ENCODE results near the gene IRS1. TPM values are rescaled to one million over a fixed set of nuclear protein-coding genes. Genes with fewer than 3 reads are reported as not detected.

Gene IRS1
- total RNA-seq, 1 donor from 2014 or later: 33.8 TPM

DNA sequence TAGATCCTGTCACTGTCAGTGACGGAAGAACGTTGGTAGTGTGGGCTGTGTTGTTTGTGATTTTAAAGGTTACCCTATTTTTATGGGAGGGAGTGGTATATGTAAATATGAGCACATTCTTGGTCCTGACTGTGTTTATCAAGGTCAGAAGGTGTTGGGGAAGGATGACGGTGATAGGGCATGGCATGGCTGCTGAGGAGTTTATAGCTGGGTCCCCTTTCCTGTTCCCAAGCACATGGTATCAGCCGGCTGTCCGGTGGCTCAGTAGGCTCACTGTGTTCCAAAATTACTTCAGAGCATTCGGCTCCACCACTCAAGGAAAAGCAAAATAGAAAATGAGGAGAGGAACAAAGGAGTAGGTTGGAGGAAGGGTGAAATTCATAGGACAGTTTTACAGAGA lies 28.6 kb downstream of the IRS1 start:
- DNase-seq (ENCODE audit: low spot score) (no peak), ATAC-seq (no peak)
- intact Hi-C loops (cut with DNase I): no loop called here

GRCh38 chr2:226767056-226767813 lies 32.4 kb downstream of the IRS1 start:
- intact Hi-C loops (cut with DNase I): no loop called here
- no peak for ATAC-seq
- no peak for DNase-seq (ENCODE audit: low spot score)

GRCh38 chr2:226766352-226767055 lies 33.1 kb downstream of the IRS1 start:
- no peak for DNase-seq (ENCODE audit: low spot score)
- intact Hi-C loops (cut with DNase I): no loop called here
- no peak for ATAC-seq

DNA sequence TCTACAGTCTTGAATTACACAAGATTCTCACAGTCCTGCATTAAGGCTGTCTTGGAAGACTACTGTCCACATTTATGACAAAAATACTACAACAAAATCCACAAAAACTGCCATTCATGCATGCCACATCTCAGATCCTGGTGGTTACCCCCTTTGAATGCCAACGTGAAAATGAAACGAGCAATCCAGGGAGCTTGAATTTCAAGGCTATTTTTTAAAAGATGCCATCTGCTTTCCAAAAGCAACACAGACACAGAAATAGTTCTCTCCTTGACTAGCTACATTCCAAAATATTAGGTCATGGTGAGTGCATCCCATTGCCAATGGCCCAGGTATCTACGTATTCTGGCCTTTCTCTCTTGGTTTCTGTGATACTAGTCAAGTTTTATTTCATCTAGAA lies 36.3 kb downstream of the IRS1 start:
- DNase-seq (ENCODE audit: low spot score): no peak
- intact Hi-C loops (cut with DNase I): no loop called here
- no peak for ATAC-seq

- intact Hi-C loops (cut with DNase I): no loop called here
- DNase-seq (ENCODE audit: low spot score) (no peak), ATAC-seq (no peak)
Measured at GRCh38 chr2:226761195-226761583, 38.4 kb downstream of the IRS1 start.

DNA sequence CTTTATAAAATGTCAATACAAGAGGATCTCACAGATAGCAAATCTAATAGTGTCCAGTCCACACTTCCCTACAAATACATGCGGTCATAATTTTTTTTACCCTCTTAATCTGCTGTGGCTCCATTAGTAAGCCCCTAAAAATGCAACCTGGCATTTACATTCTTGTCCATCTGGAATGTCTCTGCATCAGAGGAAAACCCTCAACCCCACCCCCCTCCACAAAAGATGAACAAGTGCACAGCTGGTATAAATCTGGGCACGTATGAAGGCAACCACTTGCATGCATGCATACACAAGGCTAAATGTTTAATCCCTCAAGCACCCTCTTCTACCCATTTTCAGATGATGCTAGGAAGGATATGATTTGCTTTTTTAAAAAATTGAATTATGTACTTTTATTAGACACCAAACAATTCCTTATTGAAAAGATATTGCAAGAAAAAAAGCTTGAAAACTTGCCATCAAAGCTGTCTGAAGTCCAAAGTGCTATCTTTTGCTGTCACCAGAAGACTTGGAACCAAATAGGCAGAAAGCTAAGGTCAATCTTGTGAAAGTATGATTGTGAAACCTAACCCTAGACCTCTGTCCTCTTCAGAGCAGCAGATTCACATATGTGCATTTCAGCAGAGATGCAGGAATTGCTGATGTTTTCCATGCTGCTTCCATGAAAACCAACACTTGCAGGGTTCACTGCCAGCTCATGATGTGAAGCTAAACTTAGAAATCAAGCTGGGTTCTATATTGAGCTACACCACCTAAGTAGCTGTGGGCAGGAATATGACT lies 39.0 kb downstream of the IRS1 start:
- intact Hi-C loops (cut with DNase I): no loop called here
- ATAC-seq: peak; percentile 57

DNA sequence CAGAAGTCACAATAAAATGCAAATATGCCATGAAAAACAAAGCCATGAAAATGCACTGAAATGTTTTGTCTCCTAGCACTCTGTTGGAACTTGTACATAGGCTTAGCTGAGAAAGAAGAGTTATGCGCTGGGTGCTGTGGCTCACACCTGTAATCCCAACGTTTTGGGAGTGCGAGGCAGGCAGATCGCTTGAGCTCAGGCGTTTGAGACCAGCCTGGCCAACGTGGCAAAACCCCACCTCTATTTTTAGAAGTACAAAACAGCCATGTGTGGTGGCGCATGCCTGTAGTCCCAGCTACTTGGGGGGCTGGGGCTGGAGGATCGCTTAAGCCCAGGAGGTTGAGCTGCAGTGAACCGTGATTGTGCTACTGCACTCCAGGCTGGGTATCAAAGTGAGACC lies 39.9 kb downstream of the IRS1 start:
- intact Hi-C loops (cut with DNase I): no loop called here
- no peak for ATAC-seq

More for the DNA sequence above, 39.0 kb downstream of the IRS1 start:
- no peak for DNase-seq (ENCODE audit: low spot score)

DNA sequence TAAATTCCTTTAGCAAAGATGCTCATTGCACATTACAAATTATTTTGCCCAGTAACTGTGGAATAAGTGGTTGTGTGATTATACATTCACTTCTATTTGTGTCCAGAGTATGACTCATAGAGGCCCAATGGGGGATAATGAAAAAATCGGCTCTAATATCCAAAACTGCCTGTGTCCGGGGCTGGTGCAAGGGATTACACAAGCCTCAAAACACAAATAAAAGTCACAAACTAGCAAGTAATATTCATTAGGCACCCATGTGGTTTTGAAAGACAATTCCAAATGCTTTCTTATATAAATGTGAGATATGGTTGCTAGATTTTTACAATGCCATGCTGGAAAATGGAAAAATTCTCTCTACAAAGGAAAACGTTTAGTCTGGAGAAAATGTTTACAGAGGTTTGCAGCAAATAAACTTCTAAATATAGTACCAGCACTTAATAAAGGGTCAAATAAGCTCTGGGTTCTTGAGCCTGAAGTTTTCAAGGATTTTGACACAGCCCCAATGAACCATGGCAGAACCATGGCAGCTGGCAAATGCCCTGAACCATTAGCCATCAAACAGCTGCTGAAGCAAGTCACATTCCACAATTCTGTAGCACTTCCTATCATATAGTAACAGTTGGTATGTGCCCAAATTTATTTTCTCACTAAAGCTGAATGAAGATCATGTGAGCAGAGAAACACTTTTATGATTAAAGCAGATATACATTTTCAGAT lies 40.5 kb downstream of the IRS1 start:
- ATAC-seq: peak; percentile 87
- DNase-seq (ENCODE audit: low spot score): no peak
- intact Hi-C loops (cut with DNase I): no loop called here

More for the DNA sequence above, 39.9 kb downstream of the IRS1 start:
- DNase-seq (ENCODE audit: low spot score): no peak

DNA sequence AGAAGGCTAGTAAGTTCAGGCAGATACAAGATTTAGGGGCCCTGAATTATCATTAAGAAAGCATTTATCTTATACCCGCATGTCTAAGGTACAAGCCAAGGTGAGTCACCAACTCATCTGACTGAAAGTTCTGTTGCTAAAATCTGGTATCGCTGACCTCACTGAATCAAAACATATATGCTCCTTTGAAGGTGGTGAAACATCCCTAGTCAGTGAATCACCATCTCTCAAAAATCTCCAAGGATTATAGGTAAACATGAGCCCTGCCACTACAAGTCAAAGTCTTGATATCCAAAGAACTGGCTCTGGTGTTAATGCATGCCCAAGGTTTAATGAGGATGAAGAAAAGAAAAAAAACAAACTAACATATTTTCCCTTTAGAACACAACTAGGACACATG lies 43.5 kb downstream of the IRS1 start:
- DNase-seq (ENCODE audit: low spot score) (no peak), ATAC-seq (no peak)
- intact Hi-C loops (cut with DNase I): no loop called here

GRCh38 chr2:226755631-226756030 lies 44.0 kb downstream of the IRS1 start:
- ATAC-seq: no peak
- no peak for DNase-seq (ENCODE audit: low spot score)
- intact Hi-C loops (cut with DNase I): no loop called here

- DNase-seq (ENCODE audit: low spot score): no peak
- intact Hi-C loops (cut with DNase I): no loop called here
- no peak for ATAC-seq
Measured at GRCh38 chr2:226754821-226755604, 44.6 kb downstream of the IRS1 start.

GRCh38 chr2:226752887-226753286 lies 46.7 kb downstream of the IRS1 start:
- no peak for DNase-seq (ENCODE audit: low spot score)
- intact Hi-C loops (cut with DNase I): no loop called here
- ATAC-seq: no peak

DNA sequence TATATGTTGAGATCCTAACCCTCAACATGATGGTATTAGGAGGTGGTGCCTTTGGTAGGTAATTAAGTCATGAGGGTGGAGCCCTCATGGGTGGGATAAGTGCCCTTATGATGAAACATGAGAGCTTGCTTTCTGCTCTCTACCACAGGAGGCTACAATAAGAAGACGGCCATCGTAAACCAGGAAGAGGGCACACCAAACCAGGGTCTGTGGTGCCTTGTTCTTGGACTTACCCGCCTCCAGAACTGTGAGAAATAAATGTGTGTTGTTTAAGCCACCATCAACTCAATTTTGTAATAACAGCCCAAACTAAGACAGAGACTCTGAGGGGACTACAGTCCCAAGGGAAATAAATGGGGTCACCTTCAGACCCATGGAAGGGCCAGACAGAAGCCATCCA lies 52.3 kb downstream of the IRS1 start:
- ATAC-seq: no peak
- intact Hi-C loops (cut with DNase I): no loop called here
- no peak for DNase-seq (ENCODE audit: low spot score)

GRCh38 chr2:226746196-226746800 lies 53.3 kb downstream of the IRS1 start:
- intact Hi-C loops (cut with DNase I): no loop called here
- DNase-seq (ENCODE audit: low spot score) (no peak), ATAC-seq (no peak)

- intact Hi-C loops (cut with DNase I): no loop called here
- DNase-seq (ENCODE audit: low spot score) (no peak), ATAC-seq (no peak)
Measured at GRCh38 chr2:226743915-226744314, 55.7 kb downstream of the IRS1 start.

GRCh38 chr2:226742347-226742746 lies 57.3 kb downstream of the IRS1 start:
- ATAC-seq (peak; percentile 88), DNase-seq (ENCODE audit: low spot score) (peak; percentile 63)
- intact Hi-C loops (cut with DNase I): no loop called here

GRCh38 chr2:226740039-226740648 lies 59.5 kb downstream of the IRS1 start:
- intact Hi-C loops (cut with DNase I): no loop called here
- ATAC-seq (no peak), DNase-seq (ENCODE audit: low spot score) (no peak)

DNA sequence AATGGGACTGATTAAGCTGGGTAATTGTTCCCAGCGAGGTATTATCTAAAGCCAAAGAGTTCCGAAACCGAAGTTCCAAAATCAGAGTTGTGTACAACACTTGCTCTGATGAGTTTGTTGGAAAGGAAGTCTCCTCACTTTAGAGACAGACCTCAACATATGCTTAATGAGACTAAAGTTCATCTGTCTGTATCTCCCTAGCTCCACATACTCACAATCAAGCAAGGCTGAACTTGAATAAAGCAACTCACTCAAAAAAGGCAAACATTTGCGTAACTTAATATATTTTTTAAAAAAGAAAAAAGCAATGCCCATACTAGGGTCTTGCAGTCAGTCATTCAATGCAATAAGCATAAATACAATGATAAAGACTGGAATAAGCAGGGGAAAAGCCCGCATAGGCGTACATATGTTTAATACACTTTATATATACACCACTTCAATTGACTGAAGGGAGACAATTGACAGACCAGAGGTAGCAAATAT lies 60.0 kb downstream of the IRS1 start:
- ATAC-seq: no peak
- no peak for DNase-seq (ENCODE audit: low spot score)
- intact Hi-C loops (cut with DNase I): no loop called here

Data from sciatic nerve (tissue), 2 donors.